Left renal pelvis (tissue), 4 donors: Measurements from ENCODE around the gene NCS1. TPM values are rescaled to one million over a fixed set of nuclear protein-coding genes. Genes with fewer than 3 reads are reported as not detected.

Experiments
- DNase-seq, 4 donors: peaks; one replicate each; pipeline ENCODE4 v3.0.0-alpha.2; 2013; ENCODE audit warnings: low read depth in 4 of 4, low spot score in 3 of 4
- polyA plus RNA-seq, 4 donors: library from polyadenylated mRNA; unstranded; fragments of 120-200 nt; gene quantifications; one replicate each; pipeline ENCODE4 v1.2.1, GENCODE V29; 2013; ENCODE audit not compliant: insufficient read length in 4 of 4

Gene NCS1
- polyA plus RNA-seq, 4 donors: 25.9 to 31.8 (median 27.2) TPM

DNA sequence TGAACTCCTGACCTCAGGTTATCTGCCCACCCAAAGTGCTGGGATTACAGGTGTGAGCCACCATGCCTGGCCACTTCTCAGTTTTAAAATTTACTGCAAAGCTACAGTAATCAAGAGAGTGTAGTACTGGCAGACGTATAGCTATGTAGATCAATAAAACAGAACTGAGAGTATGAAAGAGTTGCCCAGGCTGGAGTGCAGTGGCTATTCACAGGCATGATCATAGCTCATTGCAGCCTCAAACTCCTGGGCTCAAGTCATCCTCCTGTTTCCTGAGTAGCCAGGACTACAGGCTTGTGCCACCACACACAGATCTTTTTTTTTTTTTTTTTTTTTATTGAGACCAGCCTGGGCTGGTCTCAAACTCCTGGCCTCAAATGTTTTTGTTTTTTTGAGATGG is 26.5 kb upstream of the NCS1 start:
- DNase-seq: no peak

DNA sequence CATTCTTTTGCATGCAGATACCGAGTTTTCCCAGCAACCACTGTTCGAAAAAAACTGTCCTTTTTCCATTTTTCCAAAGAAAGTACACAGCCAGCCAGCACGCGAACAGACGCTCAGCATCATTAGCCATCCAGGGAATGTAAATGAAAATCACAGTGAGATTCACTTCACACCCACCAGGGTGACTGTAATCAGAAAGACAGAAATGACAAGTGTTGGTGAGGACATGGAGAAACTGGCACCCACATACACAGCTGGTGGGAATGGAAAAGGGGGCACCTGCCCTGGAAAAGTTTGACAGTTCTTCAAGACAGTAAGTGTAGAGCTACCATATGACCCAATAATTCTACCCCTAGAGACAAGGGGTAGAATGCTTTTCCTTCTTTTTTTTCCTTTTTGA is 25.0 kb upstream of the NCS1 start:
- no peak for DNase-seq

DNA sequence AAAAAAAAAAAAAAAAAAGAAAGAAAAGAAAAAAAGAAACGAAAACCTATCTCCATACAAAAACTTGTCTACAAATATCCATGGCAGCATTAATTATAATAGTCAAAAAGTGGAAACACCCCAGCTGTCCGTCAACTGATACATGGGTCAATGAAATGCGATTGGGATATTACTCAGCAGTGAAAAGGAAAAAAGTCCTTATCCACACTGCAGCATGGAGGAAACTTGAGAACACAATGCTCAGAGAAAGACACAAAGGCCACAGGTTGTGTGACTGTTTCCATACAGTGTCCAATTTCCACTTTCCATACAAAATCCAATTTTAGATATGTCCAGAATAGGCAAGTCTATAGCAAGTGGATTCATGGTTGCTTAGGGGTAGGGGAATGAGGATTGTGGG is 24.3 kb upstream of the NCS1 start:
- no peak for DNase-seq

DNA sequence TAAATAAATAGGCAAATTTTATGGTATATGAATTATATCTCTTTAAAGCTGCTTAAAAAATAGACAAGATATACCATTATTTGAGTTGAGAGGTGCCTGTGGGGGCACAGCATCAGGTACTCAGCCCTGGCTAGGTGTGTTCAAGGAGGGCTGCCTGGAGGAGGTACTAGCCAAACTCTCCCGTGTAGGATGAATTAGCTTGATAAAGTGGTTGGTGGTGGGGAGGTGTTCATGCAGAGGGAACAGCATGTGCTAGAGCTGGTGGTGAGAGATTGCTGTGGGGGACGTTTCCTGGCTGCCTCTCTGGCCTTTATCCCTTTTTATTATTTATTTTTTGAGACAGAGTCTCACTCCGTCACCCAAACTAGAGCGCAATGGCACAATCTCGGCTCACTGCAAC is 23.2 kb upstream of the NCS1 start:
- no peak for DNase-seq

DNA sequence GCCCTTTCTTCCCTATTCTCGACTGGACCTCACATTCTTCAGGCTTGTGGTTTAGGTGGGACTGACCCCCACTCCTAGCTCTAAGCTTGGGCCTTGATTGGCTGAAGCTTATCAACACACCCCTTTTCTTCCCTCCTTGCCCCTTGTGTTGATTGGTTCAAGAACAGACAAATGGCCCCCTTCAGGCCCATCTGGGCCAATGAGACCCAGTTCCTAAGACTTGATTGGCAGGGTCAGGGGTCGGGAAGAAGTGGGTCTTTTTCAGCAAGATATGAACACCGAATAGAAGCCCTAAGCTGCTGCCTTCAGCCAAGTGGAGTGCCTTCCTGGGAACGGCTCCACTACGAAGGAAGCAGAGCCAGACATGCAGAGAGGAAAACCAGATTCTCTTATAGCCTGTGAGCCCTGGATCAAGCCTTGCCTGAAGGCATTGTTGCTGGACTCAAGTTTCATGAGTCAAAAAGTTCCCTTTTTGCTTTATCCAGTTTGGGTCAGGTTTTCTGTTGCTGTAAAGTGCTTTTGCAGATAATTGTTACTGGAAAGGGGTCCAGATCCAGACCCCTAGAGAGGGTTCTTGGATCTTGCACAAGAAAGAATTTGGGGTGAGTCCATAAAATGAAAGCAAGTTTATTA is 22.4 kb upstream of the NCS1 start:
- DNase-seq: no peak

DNA sequence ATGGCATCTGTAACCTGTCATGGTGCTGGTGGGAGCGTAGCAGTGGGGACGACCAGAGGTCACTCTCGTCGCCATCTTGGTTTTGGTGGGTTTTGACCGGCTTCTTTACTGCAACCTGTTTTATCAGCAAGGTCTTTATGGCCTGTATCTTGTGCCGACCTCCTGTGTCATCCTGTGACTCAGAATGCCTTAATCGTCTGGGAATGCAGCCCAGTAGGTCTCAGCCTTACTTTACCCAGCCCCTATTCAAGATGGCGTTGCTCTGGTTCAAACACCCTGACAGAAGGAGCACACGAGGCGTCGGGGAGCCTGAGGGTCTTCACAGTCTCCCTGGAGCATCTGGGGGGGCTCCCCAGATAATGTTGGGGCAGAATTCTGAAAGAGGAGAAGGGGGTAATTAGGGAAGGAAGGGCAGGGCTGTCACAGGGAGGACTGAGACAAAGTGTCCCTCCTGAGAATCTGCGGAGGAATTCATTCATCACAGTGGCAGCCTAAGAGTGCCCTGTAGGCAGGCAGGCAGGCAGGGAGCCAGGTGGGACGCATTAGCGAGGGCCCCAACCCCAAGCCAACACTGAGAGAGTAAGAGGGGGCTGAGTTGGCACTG is 21.3 kb upstream of the NCS1 start:
- DNase-seq: no peak

DNA sequence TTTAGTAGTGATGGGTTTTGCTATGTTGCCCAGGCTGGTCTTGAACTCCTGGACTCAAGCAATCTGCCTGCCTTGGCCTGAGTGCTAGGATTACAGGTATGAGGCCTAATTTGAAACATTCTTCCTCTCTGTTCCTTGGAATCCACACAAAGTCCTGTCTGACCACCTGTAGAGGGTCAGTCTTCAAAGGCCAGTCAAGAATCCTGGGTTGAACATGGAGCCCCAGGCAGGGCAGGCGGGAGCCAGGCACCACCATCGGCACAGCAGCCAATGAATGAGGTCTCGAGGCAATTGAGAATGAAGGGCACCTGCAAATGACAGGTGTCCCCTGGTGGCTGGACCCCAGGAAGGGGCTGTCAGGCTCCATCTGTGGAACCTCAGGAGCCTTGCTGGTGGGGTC is 17.4 kb upstream of the NCS1 start:
- DNase-seq: no peak

DNA sequence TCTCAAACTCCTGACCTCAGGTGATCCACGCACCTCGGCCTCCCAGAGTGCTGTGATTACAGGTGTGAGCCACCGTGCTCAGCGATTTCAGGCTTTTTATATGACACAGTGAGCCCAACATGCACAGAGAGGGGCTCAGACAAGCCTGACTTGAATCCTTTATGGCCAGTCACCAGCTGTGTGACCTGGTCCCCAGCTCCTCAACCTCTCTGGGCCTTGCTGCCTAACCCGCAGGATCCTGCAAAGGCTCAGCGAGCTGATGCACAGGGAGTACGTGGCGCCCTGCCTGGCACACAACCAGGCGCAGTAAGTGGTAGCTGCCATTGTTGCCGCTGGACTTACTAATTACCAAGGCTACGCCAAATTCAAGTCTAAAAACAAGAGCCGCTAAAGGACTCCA is 16.6 kb upstream of the NCS1 start:
- no peak for DNase-seq

DNA sequence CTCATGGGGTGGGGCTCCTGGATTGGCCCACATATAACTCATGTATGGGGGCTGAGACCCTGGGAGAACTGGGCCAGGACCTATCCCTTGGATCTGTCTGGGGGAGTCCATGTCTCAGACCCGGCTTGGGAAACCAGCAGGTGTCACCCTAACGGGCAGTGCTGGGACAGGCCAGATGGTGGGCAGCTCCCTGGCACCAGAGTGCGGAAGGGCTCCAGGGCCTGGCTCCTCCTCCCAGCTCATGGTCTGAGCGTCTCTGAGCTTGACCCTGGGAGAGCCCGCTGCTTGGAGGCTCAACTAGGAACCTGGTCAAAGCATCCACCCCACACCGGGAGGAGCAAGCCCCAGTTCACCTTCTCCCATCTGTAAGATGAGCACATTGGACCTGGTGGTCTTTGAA is 15.5 kb upstream of the NCS1 start:
- no peak for DNase-seq

DNA sequence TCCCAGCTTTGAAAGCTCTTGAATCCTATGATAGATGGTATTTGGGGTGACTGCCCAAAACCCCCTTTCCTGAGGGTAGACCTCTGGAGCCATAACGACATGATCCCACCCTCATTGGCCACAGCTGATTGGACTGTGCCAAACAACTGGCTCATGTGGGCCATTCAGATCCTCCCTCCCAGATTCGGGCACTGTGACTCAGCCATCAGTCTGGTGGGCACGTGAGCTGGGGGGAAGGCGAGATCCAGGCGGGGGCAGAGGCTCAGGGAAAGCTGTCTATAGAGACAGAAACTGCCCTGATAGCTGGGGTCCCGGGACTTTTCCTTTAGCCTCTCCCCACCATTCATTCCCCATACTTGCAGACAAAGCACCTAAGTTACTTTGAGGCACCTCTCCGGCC is 15.1 kb upstream of the NCS1 start:
- DNase-seq: no peak

DNA sequence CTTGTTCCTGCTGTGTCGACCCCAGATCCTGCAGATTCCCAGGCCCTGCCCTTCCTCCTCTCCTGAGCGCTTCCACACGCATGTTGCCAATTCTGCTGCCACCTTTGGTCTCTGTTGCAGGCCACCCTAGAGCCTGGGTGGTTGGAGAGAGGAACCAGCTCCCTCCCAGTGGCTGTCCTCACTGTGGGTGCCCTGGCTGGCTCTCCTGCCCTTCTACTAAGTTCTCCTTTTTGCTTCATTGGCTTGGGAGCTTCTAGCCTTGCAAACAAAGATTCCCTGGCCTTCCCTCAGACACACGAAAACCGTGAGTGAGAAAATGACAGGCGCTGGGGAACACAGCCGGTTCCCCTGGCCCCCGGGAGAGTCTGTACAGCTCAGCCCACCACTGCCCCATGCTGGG is 14.2 kb upstream of the NCS1 start:
- DNase-seq: no peak

DNA sequence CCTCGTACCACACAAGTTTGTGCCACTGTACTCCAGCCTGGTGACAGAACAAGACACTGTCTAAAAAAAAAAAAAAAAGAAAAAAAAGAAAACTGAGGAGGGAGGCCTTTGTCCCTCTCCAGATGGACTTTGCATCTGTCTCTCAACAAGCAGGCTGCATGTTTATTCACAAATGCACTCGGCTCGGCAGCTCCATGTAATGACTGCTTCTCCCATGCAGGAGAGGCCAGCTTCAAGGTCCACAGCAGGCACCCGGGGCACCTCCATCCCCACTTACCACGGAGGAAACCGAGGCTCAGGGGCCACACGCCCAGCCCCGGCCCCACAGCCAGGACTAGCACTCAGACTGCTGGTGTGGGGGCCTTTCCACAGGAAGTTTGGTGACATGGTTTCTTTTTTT is 13.1 kb upstream of the NCS1 start:
- DNase-seq: no peak

DNA sequence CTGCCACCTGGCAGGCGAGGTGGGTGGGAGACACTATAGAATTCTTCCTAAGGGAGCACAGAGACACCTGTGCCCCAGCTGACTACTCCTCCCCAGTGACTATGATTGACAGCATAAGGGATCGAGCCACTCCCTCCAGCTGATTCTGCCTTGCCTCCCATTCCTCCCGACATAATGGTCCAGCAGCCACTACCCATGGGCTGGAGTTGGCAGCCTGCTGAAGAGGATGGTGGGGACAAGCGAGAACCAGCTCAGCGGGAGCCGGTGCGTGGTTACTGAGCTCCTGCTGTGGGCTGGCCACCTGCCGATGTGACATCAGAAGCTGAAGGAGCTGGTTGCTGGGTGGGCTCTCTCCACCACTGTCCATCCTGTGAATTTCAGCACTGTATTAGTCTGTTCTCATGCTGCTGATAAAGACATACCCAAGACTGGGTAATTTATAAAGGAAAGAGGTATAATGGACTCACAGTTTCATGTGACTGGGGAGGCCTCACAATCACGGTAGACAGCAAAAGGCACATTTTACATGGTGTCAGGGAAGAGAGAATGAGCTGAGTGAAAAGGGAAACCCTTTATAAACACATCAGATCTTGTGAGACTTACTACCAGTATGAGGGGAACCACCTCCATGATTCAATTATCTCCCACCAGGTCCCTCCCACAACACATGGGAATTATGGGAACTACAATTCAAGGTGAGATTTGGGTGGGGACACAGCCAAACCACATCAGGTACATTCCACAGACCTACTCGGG is 12.1 kb upstream of the NCS1 start:
- no peak for DNase-seq

DNA sequence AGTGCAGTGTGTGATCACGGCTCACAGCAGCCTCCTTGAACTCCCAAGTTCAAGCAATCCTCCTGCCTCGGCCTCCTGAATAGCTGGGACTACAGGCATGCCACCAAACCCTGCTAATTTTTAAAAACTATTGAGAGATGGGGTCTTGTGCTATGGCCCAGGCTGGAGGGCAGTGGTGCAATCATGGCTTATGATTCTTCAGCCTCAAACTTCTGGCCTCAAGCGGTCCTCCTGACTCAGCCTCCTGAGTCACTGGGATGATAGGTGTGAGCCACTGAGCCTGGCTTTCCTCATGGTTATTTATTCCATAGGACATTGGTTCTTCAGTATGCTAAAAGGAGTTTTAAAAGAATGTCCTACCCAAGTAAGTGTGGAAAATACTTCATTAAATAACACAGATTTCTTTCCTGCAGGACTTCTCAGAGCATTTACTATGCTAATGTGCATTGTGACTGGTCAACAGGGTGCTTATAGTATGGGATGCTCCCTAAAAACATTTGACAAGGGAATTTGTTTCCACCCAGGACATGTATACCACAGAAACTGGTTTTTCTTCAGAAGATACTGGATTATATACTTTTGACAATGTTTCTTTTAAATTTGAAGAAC is 11.2 kb upstream of the NCS1 start:
- DNase-seq: no peak

DNA sequence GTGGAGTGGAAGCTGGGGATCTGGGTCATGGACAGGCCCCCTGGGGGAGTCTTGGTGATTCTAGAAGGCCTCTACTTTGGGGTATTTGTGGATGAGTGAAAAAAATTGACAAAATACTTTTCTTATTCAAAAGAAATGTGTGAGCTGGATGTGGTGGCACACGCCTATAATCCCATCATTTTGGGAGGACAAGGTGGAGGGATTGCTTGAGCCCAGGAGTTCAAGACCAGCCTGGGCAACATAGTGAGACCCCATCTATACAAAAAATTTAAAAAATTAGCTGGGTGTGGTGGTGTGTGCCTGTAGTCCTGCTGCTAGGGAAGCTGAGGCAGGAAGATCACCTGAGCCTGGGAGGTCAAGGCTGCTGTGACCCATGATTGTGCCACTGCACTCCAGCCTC is 6.6 kb upstream of the NCS1 start:
- no peak for DNase-seq

DNA sequence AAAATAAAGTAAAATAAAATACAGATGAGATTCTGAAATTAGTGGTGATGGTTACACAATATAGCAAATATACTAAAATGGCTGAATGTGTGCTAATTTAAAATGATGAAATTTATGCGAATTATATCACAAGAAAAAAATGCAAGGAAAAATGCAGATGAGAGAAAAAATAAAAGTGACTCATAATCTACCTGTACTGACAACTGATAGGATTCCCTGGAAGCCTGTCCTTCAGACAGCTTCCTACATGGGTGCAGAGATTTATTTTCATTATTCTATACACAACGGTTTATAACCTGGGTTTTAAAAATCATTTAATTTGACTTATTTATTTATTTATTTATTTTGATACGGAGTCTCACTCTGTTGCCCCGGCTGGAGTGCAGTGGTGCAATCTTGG is 5.8 kb upstream of the NCS1 start:
- DNase-seq: no peak

DNA sequence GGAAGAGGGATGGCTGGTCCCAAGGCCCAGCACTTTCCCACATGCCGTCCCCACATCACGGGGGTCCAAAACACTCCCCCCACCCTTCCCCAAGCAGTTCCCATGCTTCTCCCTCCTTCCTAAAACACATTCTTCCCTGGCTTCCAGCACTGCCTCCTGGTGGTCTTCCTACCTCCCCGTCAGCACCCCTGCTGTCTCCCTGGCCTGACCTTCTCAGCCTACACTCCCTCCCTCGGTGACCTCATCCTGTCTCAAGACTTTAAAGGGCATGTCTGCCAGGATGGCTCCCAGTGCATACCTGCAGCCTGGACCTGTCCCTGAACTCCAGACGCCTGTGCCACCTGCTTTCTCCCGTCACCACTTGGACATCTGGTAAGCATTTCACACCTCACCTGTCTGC is 4.3 kb upstream of the NCS1 start:
- DNase-seq: no peak

DNA sequence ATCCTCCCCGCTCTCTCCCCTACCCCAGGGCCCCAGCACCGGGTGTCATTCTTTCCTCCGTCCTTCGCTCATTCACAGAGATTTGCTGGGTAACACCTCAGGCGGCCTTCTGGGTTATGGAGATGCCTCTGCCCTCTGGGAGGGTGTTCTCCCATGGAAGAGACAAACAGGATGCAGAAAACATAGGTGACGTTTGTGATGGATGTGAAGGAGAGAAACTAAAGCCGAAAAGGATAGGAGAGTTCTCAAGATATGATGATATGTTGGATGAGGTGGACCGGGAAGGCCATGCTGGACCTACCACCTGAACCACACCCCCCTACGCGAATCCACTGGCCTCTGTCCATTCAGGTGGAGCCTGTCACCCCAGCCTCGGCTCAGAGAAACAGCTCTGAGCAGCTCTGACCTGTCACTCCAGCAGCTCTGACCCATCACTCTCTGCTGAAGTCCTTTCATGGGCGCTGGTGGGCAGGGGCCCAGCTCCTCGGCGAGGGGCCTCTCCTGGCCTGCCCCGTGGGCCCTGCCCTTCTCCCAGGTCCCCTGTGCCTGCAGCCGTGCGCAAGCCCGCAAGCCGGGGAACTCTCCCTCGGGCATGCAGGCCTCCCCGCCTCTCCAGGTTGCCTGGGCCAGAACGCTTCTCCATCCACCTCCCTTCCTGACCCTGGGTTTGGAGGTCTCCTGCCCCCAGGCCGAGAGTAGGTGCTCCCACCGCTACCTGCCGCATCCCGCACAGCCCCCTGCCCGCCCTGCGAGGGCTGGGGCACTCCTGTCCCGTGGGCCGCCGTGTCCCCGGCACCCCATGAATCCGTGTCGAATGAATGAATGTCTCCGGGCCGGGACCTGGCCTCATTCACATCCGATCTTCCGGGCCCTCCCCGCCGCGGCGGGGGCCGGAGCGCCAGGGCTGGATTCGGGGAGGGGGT is 717 bp upstream of the NCS1 start:
- DNase-seq: no peak

DNA sequence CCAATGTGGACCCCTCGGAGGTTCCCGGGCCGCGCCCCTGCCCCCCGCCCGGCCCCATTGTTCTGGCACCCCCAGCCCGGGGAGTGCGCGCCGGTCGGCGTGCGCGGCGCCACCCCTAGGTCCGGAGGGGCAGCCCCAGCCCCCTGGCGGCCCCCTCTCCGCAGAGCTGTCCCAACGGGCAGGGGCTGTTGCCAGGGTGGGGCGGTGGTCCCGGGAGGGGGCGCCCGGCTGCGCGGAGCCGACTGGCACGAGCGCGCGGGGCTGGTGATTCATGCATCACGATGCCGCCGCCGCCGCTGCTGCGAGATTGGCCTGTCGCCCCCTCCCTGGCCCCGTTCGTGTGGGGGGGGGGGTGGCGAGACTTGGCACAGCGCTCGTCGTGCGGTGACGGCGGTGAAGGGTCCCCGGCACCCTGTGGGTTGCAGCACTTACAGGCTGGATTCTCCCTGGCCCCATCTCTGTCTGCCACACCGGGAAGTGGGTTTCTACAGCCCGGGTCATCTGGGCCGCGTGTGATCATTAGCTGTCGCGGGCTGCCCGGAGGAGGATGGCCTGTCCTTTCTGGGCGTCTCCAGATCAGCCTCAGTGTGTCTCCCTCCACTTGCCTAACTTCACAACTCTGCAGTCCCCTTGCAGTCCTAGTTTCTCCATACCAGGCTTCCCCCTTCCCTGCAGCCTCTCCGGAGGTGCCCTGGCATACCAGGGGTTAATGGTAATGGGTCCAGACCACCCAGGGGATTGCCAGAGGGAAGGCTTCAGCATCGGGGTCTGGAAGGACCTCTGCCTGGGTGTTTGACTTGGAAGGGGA is 858 bp downstream of the NCS1 start:
- no peak for DNase-seq

DNA sequence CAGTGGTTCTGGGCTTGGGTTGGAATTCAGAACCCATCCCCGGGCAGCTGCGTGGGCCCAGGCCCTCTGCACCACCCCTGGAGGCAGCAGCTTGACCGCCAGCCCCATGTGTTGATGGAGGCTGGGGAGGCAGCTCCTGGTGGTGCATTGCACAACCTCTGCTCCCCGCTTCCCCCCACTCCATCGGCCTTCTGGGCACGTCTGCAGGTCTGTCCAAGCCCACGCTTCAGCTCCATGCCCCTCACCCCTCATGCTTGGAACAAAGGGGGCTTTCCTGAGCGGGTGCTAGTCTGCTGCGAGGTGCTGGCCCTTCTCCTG is 1.4 kb downstream of the NCS1 start:
- DNase-seq: no peak
